ENCODE measurements around the gene OR4D6. TPM values are rescaled to one million over a fixed set of nuclear protein-coding genes. Genes with fewer than 3 reads are reported as not detected.

OR4D6 gene
- total and polyA plus RNA-seq, 2 experiments from 2014 or later: not detected

DNA sequence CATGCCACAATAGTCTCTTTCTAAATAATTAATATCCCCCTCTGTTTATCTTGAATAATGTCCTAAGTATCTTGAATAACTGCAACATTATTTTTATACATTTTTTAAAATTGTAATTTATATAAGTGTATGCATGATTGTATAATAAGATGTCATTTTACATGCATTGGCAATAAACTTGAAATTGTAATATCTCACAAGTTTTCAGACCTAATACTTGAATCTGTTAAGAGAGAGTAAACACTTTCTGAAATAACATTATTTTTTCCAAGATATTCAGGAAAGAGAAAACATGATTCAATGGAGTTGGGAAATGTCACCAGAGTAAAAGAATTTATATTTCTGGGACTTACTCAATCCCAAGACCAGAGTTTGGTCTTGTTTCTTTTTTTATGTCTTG lies 46.5 kb downstream of the OR4D6 start, which contains the start of gene OR4D11:
TSS of gene OR4D11 (plus strand) at position 301 of the 400 bp plus-strand sequence. CDS start at position 301, 0 bp downstream.
- Histone ChIP-seq H3K27me3 (replicated peaks; ENCODE audit: insufficient read depth) (0 out of 2 replicates have a peak, but pooled peaks cover 5% of the 10 kb centered on the region), H3K9ac (no peak within 1 kb of the TSS), H3K4me2 (ENCODE audit: unreplicated experiment) (no peak within 1 kb of the TSS), H3K79me2 (ENCODE audit: insufficient read depth) (no peaks in the 10 kb centered on the region), H3K9me3 (ENCODE audit: low read depth) (no peaks in the 10 kb centered on the region), H3K27ac (no peak within 1 kb of the TSS), H3K4me3 (no peak within 1 kb of the TSS), H3K36me3 (ENCODE audit: low read depth) (no peaks in the 10 kb centered on the region), H2AFZ (no peak within 1 kb of the TSS), H3F3A (ENCODE audit: insufficient read depth) (no peaks in the 10 kb centered on the region), H3K4me1 (ENCODE audit: insufficient read depth) (no peaks in the 10 kb centered on the region), H4K20me1 (ENCODE audit: insufficient read depth) (no peaks in the 10 kb centered on the region), H3K9me2 (ENCODE audit: insufficient read depth) (no peaks in the 10 kb centered on the region)
- TF ChIP-seq EZH2 (IDR thresholded peaks at IDR 0.05; ENCODE audit: insufficient read depth, poor library complexity, severe bottlenecking) (no peak), EZH2phosphoT487 (IDR thresholded peaks at IDR 0.05; ENCODE audit: insufficient read depth, low read depth) (no peak)
- no peak for DNase-seq
- in situ Hi-C loops (cut with MboI): no loop called here

Other genes starting within 250 kb of the OR4D6 start
- gene MPEG1, start 244.0 kb upstream of the OR4D6 start, total RNA-seq (2014; rRNA removed; shearing (Covaris generic)): not detected in 2 replicates
- gene MPEG1, start 244.0 kb upstream of the OR4D6 start, polyA plus RNA-seq (2016; fragmentation: Nextera tagmentation; extraction: Ambion mirVana): not detected in 2 replicates
- not detected in 2 replicates for gene OR5AN1, start 98.1 kb upstream of the OR4D6 start, total RNA-seq (2014; rRNA removed; shearing (Covaris generic))
- not detected in 2 replicates for gene OR5AN1, start 98.1 kb upstream of the OR4D6 start, polyA plus RNA-seq (2016; fragmentation: Nextera tagmentation; extraction: Ambion mirVana)
- not detected in 2 replicates for gene OR5A2, start 30.5 kb upstream of the OR4D6 start, total RNA-seq (2014; rRNA removed; shearing (Covaris generic))
- not detected in 2 replicates for gene OR5A2, start 30.5 kb upstream of the OR4D6 start, polyA plus RNA-seq (2016; fragmentation: Nextera tagmentation; extraction: Ambion mirVana)
- gene OR5A1, start 20.5 kb upstream of the OR4D6 start, total RNA-seq (2014; rRNA removed; shearing (Covaris generic)): not detected in 2 replicates
- not detected in 2 replicates for gene OR5A1, start 20.5 kb upstream of the OR4D6 start, polyA plus RNA-seq (2016; fragmentation: Nextera tagmentation; extraction: Ambion mirVana)
- gene OR4D10, start 16.4 kb downstream of the OR4D6 start, total RNA-seq (2014; rRNA removed; shearing (Covaris generic)): not detected in 2 replicates
- not detected in 2 replicates for gene OR4D10, start 16.4 kb downstream of the OR4D6 start, polyA plus RNA-seq (2016; fragmentation: Nextera tagmentation; extraction: Ambion mirVana)
- gene OR4D11, start 46.6 kb downstream of the OR4D6 start, total RNA-seq (2014; rRNA removed; shearing (Covaris generic)): not detected in 2 replicates
- not detected in 2 replicates for gene OR4D11, start 46.6 kb downstream of the OR4D6 start, polyA plus RNA-seq (2016; fragmentation: Nextera tagmentation; extraction: Ambion mirVana)
- not detected in 2 replicates for gene OR4D9, start 54.6 kb downstream of the OR4D6 start, total RNA-seq (2014; rRNA removed; shearing (Covaris generic))
- gene OR4D9, start 54.6 kb downstream of the OR4D6 start, polyA plus RNA-seq (2016; fragmentation: Nextera tagmentation; extraction: Ambion mirVana): not detected in 2 replicates
- 17.2 and 26.4 TPM in 2 replicates for gene OSBP, start 158.8 kb downstream of the OR4D6 start, total RNA-seq (2014; rRNA removed; shearing (Covaris generic))
- gene OSBP, start 158.8 kb downstream of the OR4D6 start, polyA plus RNA-seq (2016; fragmentation: Nextera tagmentation; extraction: Ambion mirVana): 10.7 and 12.8 TPM in 2 replicates
- gene PATL1, start 212.1 kb downstream of the OR4D6 start, total RNA-seq (2014; rRNA removed; shearing (Covaris generic)): 9.6 and 12.5 TPM in 2 replicates
- gene PATL1, start 212.1 kb downstream of the OR4D6 start, polyA plus RNA-seq (2016; fragmentation: Nextera tagmentation; extraction: Ambion mirVana): 8.5 and 10.7 TPM in 2 replicates

All from GM23248 (cell line).